Kidney (tissue), 14 donors: Measurements from ENCODE around the gene CDK14. TPM values are rescaled to one million over a fixed set of nuclear protein-coding genes. Genes with fewer than 3 reads are reported as not detected.
A peak's percentile ranks its signal among the peaks of the same experiment; 100 is the strongest.

Experiments used
- DNase-seq, 5 donors: peaks; one replicate each; pipeline ENCODE4 v3.0.0-alpha.2; 2013 to 2020
- FAIRE-seq: peaks from 2 replicates; lab custom pipeline; 2012; peaks lifted over from hg19 to GRCh38; lab: Jason Lieb, UNC
- H3K27ac ChIP-seq, 2 donors: one replicate each; pipeline ENCODE4 v1.7.0; 2013; ENCODE audit warnings: low read depth in 2 of 2, low read length in 2 of 2, inconsistent platforms in 1 of 2
- H3K27me3 ChIP-seq: one replicate; pipeline ENCODE4 v1.7.1; 2013; ENCODE audit warnings: low read length, inconsistent platforms; ENCODE audit not compliant: control insufficient read depth, insufficient read depth
- H3K36me3 ChIP-seq, 3 donors: one replicate each; pipeline versions ENCODE4 v1.7.0 to v1.7.1; 2013; ENCODE audit warnings: low read length in 3 of 3, control low read depth in 1 of 3, inconsistent platforms in 1 of 3; ENCODE audit not compliant: insufficient read depth in 3 of 3, control insufficient read depth in 2 of 3
- H3K4me1 ChIP-seq, 3 donors: one replicate each; pipeline versions ENCODE4 v1.7.0 to v1.7.1; 2013; ENCODE audit warnings: low read length in 3 of 3, inconsistent platforms in 1 of 3, low read depth in 1 of 3; ENCODE audit not compliant: control insufficient read depth in 2 of 3, insufficient read depth in 2 of 3
- H3K4me3 ChIP-seq, 3 donors: one replicate each; pipeline versions ENCODE4 v1.7.0 to v1.8.1; 2013; ENCODE audit warnings: low read length in 3 of 3, control low read depth in 1 of 3, inconsistent platforms in 1 of 3
- H3K9ac ChIP-seq, 3 donors: one replicate each; pipeline versions ENCODE4 v1.7.0 to v1.7.1; 2013; ENCODE audit warnings: low read length in 3 of 3, control low read depth in 1 of 3, inconsistent platforms in 1 of 3
- H3K9me3 ChIP-seq, 3 donors: one replicate each; pipeline versions ENCODE4 v1.7.0 to v1.7.1; 2013; ENCODE audit warnings: low read length in 3 of 3, control low read depth in 1 of 3, inconsistent platforms in 1 of 3; ENCODE audit not compliant: control insufficient read depth in 2 of 3, insufficient read depth in 1 of 3
- CTCF ChIP-seq: IDR thresholded peaks from 3 replicates; pipeline ENCODE4 v1.5.1; 2012; ENCODE audit warnings: mild to moderate bottlenecking, moderate library complexity, borderline replicate concordance; ENCODE audit not compliant: insufficient read depth; ENCODE audit errors: extremely low read depth
- intact Hi-C: fragments of 100-400 bp; cut with DNase I; formaldehyde crosslinking; loops from one replicate; pipeline ENCODE4 v1.11.1; 2022
- polyA plus RNA-seq: library from polyadenylated mRNA; stranded (reverse); fragments of 350-450 nt; fragmentation: Illumina TruSeq; extraction: RNeasy Lipid Tissue Mini Kit (QIAGEN cat#74804); gene quantifications from one replicate; pipeline ENCODE4 v1.2.3, GENCODE V29; 2014; ENCODE audit warnings: low read depth, low replicate concordance; ENCODE audit not compliant: insufficient read depth
- total RNA-seq: library from RNA; stranded (reverse); fragmentation: NEBNext Ultra II Directional; extraction: Animal tissue kit (Norgen Biotek cat#: 25700); gene quantifications from one replicate; pipeline ENCODE4 v1.2.1, GENCODE V29; 2021
- donor health status: control.
- donor health status: control.
- donor health status: control.
- donor health status: control.
- donor health status: control.
- donor health status: DM: yes; HTN: yes; CAD: no.
- donor health status: Normal renal cell carcinoma (clear cell type).

CDK14 gene
- total and polyA plus RNA-seq, 2 donors from 2014 or later, result 11.9 to 33.9 TPM

- Histone ChIP-seq H3K27me3 (no peaks in the 10 kb centered on the region), H3K9ac (no peak overlapping the region), H3K4me1 (no peaks in the 10 kb centered on the region), H3K27ac (no peak overlapping the region), H3K36me3 (no peaks in the 10 kb centered on the region), H3K9me3 (no peaks in the 10 kb centered on the region), H3K4me3 (no peak overlapping the region)
- FAIRE-seq, result no peak
- TF ChIP-seq CTCF, result no peak
- DNase-seq, result peak in 1 of 5 donors; percentile 21
- intact Hi-C loops, result no loop called here
Observed at GRCh38 chr7:91239171-91239604, 643.1 kb downstream of the CDK14 start.

- intact Hi-C loops, result no loop called here
- no peak overlapping the region for H3K9ac ChIP-seq
- FAIRE-seq (no peak), DNase-seq (no peak)
- H3K9me3 ChIP-seq, result no peaks in the 10 kb centered on the region
- H3K4me1 ChIP-seq, result no peaks in the 10 kb centered on the region
- no peak overlapping the region for H3K4me3 ChIP-seq
- H3K27ac ChIP-seq, result no peak overlapping the region
- no peaks in the 10 kb centered on the region for H3K27me3 ChIP-seq
- no peak for TF ChIP-seq CTCF
- H3K36me3 ChIP-seq, result no peaks in the 10 kb centered on the region
Observed at GRCh38 chr7:91239772-91240171, 643.7 kb downstream of the CDK14 start.

GRCh38 chr7:91240376-91240941 lies 644.3 kb downstream of the CDK14 start:
- no peak for FAIRE-seq
- TF ChIP-seq CTCF, result no peak
- no peak overlapping the region for H3K4me3 ChIP-seq
- no peaks in the 10 kb centered on the region for H3K27me3 ChIP-seq
- H3K9ac ChIP-seq, result no peak overlapping the region
- H3K36me3 ChIP-seq, result no peaks in the 10 kb centered on the region
- intact Hi-C loops, result no loop called here
- no peaks in the 10 kb centered on the region for H3K4me1 ChIP-seq
- H3K9me3 ChIP-seq, result no peaks in the 10 kb centered on the region
- H3K27ac ChIP-seq, result no peak overlapping the region
- peak in 1 of 5 donors; percentile 46 for DNase-seq
